Uterus (tissue), 2 donors: ENCODE measurements around the gene CHRM3.

Experiments used
- POLR2A ChIP-seq, 2 donors: fragments of 450-650 bp; IDR thresholded peaks; one replicate each; pipeline ENCODE4 v1.6.1; 2016; ENCODE audit warnings: antibody characterized with exemption in 2 of 2, mild to moderate bottlenecking in 1 of 2, moderate library complexity in 1 of 2
- TF ChIP-seq, protein P1 (sequence below), 4 experiments: fragments of 200-600 bp in 2 of 4; fragments of 450-650 bp in 2 of 4; sonication (generic) in 2 of 4; IDR thresholded peaks; one replicate each; pipeline ENCODE4 v1.5.1; 2016 to 2019; ENCODE audit warnings: antibody characterized with exemption in 4 of 4, mild to moderate bottlenecking in 2 of 4, moderate library complexity in 1 of 4

DNA sequence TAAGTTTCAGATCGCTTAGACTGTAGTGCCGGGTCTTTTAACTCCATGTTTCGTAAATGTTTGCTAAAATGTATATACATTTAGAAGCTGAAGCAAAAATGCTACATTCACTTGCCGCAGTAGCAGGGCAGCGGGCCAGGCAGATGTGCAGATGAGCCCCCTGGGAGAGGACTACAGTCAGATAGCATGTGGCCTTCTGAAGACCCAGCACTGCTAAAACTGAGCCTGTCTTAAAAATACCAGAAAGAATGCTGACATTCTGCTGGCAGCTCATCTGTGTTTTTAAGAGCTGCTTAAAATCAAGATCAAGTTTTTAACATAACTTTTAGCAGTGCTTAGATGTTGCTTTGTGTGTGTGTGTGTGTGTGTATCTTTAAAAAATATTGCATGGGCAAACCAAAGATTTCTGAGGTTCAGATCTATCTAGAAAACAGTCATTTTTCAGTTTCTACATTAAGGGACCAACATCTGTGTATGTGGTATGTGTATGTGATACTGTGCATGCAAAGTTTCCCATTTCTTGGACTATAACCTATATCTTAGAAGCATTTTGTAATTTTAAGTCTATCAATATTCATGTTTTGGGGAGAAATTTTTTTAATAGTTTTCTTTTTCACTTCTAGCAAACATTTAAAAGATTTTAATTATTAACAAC lies 31.7 kb downstream of the CHRM3 start:
- TF ChIP-seq, protein P1, sequence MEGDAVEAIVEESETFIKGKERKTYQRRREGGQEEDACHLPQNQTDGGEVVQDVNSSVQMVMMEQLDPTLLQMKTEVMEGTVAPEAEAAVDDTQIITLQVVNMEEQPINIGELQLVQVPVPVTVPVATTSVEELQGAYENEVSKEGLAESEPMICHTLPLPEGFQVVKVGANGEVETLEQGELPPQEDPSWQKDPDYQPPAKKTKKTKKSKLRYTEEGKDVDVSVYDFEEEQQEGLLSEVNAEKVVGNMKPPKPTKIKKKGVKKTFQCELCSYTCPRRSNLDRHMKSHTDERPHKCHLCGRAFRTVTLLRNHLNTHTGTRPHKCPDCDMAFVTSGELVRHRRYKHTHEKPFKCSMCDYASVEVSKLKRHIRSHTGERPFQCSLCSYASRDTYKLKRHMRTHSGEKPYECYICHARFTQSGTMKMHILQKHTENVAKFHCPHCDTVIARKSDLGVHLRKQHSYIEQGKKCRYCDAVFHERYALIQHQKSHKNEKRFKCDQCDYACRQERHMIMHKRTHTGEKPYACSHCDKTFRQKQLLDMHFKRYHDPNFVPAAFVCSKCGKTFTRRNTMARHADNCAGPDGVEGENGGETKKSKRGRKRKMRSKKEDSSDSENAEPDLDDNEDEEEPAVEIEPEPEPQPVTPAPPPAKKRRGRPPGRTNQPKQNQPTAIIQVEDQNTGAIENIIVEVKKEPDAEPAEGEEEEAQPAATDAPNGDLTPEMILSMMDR (IDR thresholded peaks at IDR 0.05), result no peak
- TF ChIP-seq POLR2A (IDR thresholded peaks at IDR 0.05), result no peak
